ENCODE measurements around the gene QSOX1.

QSOX1 gene

GRCh38 chr1:180170546-180171151, 16.0 kb downstream of the QSOX1 start:
- no peak for DNase-seq

GRCh38 chr1:180171691-180172090, 17.0 kb downstream of the QSOX1 start:
- no peak for DNase-seq

- no peak for DNase-seq
Observed at GRCh38 chr1:180173451-180173850, 18.8 kb downstream of the QSOX1 start.

GRCh38 chr1:180173952-180174351, 19.3 kb downstream of the QSOX1 start:
- no peak for DNase-seq

- no peak for DNase-seq
Observed at GRCh38 chr1:180175291-180175690, 20.6 kb downstream of the QSOX1 start.

- no peak for DNase-seq
Observed at GRCh38 chr1:180175806-180176205, 21.1 kb downstream of the QSOX1 start.

- DNase-seq: no peak
Observed at GRCh38 chr1:180176965-180177364, 22.3 kb downstream of the QSOX1 start.

GRCh38 chr1:180177931-180178330, 23.3 kb downstream of the QSOX1 start:
- no peak for DNase-seq

GRCh38 chr1:180178511-180179161, 24.0 kb downstream of the QSOX1 start:
- DNase-seq: no peak

GRCh38 chr1:180179162-180179957, 24.7 kb downstream of the QSOX1 start:
- DNase-seq: no peak

- DNase-seq: no peak
Observed at GRCh38 chr1:180181048-180181447, 26.4 kb downstream of the QSOX1 start.

- DNase-seq: no peak
Observed at GRCh38 chr1:180181996-180182642, 27.4 kb downstream of the QSOX1 start.

GRCh38 chr1:180182643-180183311, 28.1 kb downstream of the QSOX1 start:
- no peak for DNase-seq

- no peak for DNase-seq
Observed at GRCh38 chr1:180183426-180183825, 28.8 kb downstream of the QSOX1 start.

- DNase-seq: no peak
Observed at GRCh38 chr1:180184041-180184440, 29.4 kb downstream of the QSOX1 start.

GRCh38 chr1:180185281-180185680, 30.6 kb downstream of the QSOX1 start:
- no peak for DNase-seq

- DNase-seq: no peak
Observed at GRCh38 chr1:180185971-180186645, 31.4 kb downstream of the QSOX1 start.

- no peak for DNase-seq
Observed at GRCh38 chr1:180186831-180187230, 32.2 kb downstream of the QSOX1 start.

GRCh38 chr1:180187626-180188025, 33.0 kb downstream of the QSOX1 start:
- DNase-seq: no peak

- peak; percentile 45 for DNase-seq
Observed at GRCh38 chr1:180188091-180188506, 33.4 kb downstream of the QSOX1 start.

- DNase-seq: no peak
Observed at GRCh38 chr1:180188684-180189175, 34.1 kb downstream of the QSOX1 start.

- no peak for DNase-seq
Observed at GRCh38 chr1:180190091-180190490, 35.4 kb downstream of the QSOX1 start.
